ENCODE results near the gene OR5H15. TPM values are rescaled to one million over a fixed set of nuclear protein-coding genes. Genes with fewer than 3 reads are reported as not detected.

OR5H15 gene
- total and polyA plus RNA-seq, 2 donors (not counting 1 experiment from before 2014, with no cell fraction given) = not detected

- H3K27me3 ChIP-seq (replicated peaks in 1 of 4; ENCODE audit: control extremely low read depth in 1 of 4, control insufficient read depth in 3 of 4, insufficient read depth in 4 of 4, low read length in 3 of 4) = no peaks in the 10 kb centered on the region
- no peak overlapping the region for H3K4me3 ChIP-seq (ENCODE audit: control extremely low read depth in 1 of 5, extremely low read depth in 1 of 5, insufficient read depth in 1 of 5, low read depth in 2 of 5, low read length in 4 of 5)
- H3K4me1 ChIP-seq (ENCODE audit: control insufficient read depth in 2 of 2, insufficient read depth in 2 of 2, low read length in 2 of 2) = no peaks in the 10 kb centered on the region
- H3K27ac ChIP-seq (ENCODE audit: low read length in 2 of 2) = no peak overlapping the region
- no peaks in the 10 kb centered on the region for H3K79me2 ChIP-seq (ENCODE audit: control insufficient read depth, insufficient read depth, low read length)
- H3K4me2 ChIP-seq (replicated peaks; ENCODE audit: low read depth, low read length, poor library complexity, severe bottlenecking) = no peak overlapping the region
- Mint-ChIP-seq H3K4me1 (no peaks in the 10 kb centered on the region), H3K27me3 (no peaks in the 10 kb centered on the region), H3K9me3 (ENCODE audit: insufficient read depth) (no peaks in the 10 kb centered on the region), H3K27ac (no peak overlapping the region), H3K4me3 (no peak overlapping the region)
- H3K9me3 ChIP-seq (ENCODE audit: control extremely low read depth in 1 of 3, control insufficient read depth in 2 of 3, insufficient read depth in 1 of 3, low read length in 2 of 3) = no peaks in the 10 kb centered on the region
- intact Hi-C loops (cut with micrococcal nuclease) = no loop called here
- no peaks in the 10 kb centered on the region for H4K20me1 ChIP-seq (ENCODE audit: control insufficient read depth, insufficient read depth, low read length, poor library complexity, severe bottlenecking)
- POLR2A ChIA-PET = no interaction called here
- no peaks in the 10 kb centered on the region for H3K36me3 ChIP-seq (replicated peaks in 1 of 2; ENCODE audit: control extremely low read depth in 1 of 2, control insufficient read depth in 1 of 2, extremely low read depth in 1 of 2, insufficient read depth in 2 of 2, low read length in 1 of 2)
- CTCF ChIA-PET = no interaction called here
- TF ChIP-seq CTCF (IDR thresholded peaks at IDR 0.05) = no peak
- no peak for TF ChIP-seq EZH2 (IDR thresholded peaks at IDR 0.05; ENCODE audit: borderline replicate concordance, insufficient read depth, low read depth, low read length, poor library complexity, severe bottlenecking)
- no peak for DNase-seq
- ATAC-seq (ENCODE audit: low read depth) = no peak
- no peak overlapping the region for H2AFZ ChIP-seq (ENCODE audit: insufficient read depth, low read depth, low read length, poor library complexity, severe bottlenecking)
- no peak overlapping the region for H3K9ac ChIP-seq (ENCODE audit: low read length)
Measured at GRCh38 chr3:98140531-98140930, 26.0 kb upstream of the OR5H15 start.

- POLR2A ChIA-PET = no interaction called here
- Histone ChIP-seq H3K9ac (ENCODE audit: low read length) (no peak within 1 kb of the TSS), H4K20me1 (ENCODE audit: control insufficient read depth, insufficient read depth, low read length, poor library complexity, severe bottlenecking) (no peaks in the 10 kb centered on the region), H3K9me3 (ENCODE audit: control extremely low read depth in 1 of 3, control insufficient read depth in 2 of 3, insufficient read depth in 1 of 3, low read length in 2 of 3) (peaks cover 0 to 1% (median 0%) of the 10 kb centered on the region in 3 donors), H3K4me2 (replicated peaks; ENCODE audit: low read depth, low read length, poor library complexity, severe bottlenecking) (no peak within 1 kb of the TSS), H3K4me1 (ENCODE audit: control insufficient read depth in 2 of 2, insufficient read depth in 2 of 2, low read length in 2 of 2) (no peaks in the 10 kb centered on the region), H3K27me3 (replicated peaks in 1 of 4; ENCODE audit: control extremely low read depth in 1 of 4, control insufficient read depth in 3 of 4, insufficient read depth in 4 of 4, low read length in 3 of 4) (no peaks in the 10 kb centered on the region), H3K79me2 (ENCODE audit: control insufficient read depth, insufficient read depth, low read length) (no peaks in the 10 kb centered on the region), H3K4me3 (ENCODE audit: control extremely low read depth in 1 of 5, extremely low read depth in 1 of 5, insufficient read depth in 1 of 5, low read depth in 2 of 5, low read length in 4 of 5) (no peak within 1 kb of the TSS), H3K27ac (ENCODE audit: low read length in 2 of 2) (no peak within 1 kb of the TSS), H3K36me3 (replicated peaks in 1 of 2; ENCODE audit: control extremely low read depth in 1 of 2, control insufficient read depth in 1 of 2, extremely low read depth in 1 of 2, insufficient read depth in 2 of 2, low read length in 1 of 2) (no peaks in the 10 kb centered on the region), H2AFZ (ENCODE audit: insufficient read depth, low read depth, low read length, poor library complexity, severe bottlenecking) (no peak within 1 kb of the TSS)
- no peaks in the 10 kb centered on the region for H3K27me3 Mint-ChIP-seq
- TF ChIP-seq EZH2 (IDR thresholded peaks at IDR 0.05; ENCODE audit: borderline replicate concordance, insufficient read depth, low read depth, low read length, poor library complexity, severe bottlenecking) = no peak
- no peak for TF ChIP-seq CTCF (IDR thresholded peaks at IDR 0.05)
- no peak for DNase-seq
- intact Hi-C loops (cut with micrococcal nuclease) = no loop called here
- H3K4me1 Mint-ChIP-seq = no peaks in the 10 kb centered on the region
- no peaks in the 10 kb centered on the region for H3K9me3 Mint-ChIP-seq (ENCODE audit: insufficient read depth)
- CTCF ChIA-PET = no interaction called here
- no peak within 1 kb of the TSS for H3K4me3 Mint-ChIP-seq
- WGBS (ENCODE audit: insufficient coverage) = no CpG with 5 or more reads among the region's 1 CpG
- ATAC-seq (ENCODE audit: low read depth) = no peak
- H3K27ac Mint-ChIP-seq = no peak within 1 kb of the TSS
Measured at GRCh38 chr3:98147179-98147578, 19.3 kb upstream of the OR5H15 start, which contains the start of gene OR5H14. Gene OR5H14 (plus strand): TSS chr3:98147479. CDS start chr3:98149386, 1,907 bp downstream.

Data from B cell (primary cell).